ENCODE results near the gene NDFIP2. TPM values are rescaled to one million over a fixed set of nuclear protein-coding genes. Genes with fewer than 3 reads are reported as not detected.

NDFIP2 gene
- total RNA-seq, 1 experiment from 2014 or later: 81.6 TPM

DNA sequence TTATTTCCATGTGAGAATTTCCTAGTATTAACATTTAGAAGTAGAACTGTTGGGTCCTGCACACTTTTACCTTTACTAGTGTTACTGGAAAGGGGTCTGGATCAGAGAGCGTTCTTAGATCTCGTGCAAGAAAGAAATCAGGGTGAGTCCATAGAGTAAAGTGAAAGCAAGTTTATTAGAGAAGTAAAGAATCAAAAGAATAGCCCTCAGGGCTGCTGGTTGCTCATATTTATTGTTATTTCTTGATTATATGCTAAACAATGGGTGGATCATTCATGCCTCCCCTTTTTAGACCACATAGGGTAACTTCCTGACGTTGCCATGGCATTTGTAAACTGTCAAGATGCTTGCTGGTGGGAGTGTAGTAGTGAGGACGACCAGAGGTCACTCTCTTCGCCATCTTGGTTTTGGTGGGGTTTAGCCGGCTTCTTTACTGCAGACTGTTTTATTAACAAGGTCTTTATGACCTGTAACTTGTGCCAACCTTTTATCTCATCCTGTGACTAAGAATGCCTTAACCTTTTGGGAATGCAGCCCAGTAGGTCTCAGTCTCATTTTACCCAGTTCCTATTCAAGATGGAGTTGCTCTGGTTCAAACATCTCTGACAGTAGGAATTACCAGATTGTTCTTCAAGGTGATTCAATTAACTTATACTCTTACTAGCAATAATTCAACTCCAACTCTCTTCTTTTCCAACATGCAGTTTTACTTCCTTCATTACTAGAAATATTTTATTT lies 27.4 kb downstream of the NDFIP2 start:
- CTCF ChIA-PET: no interaction called here
- POLR2A ChIA-PET: no interaction called here
- H3K9me3 Mint-ChIP-seq (ENCODE audit: unreplicated experiment): no peaks in the 10 kb centered on the region
- H3K36me3 Mint-ChIP-seq (ENCODE audit: insufficient read depth, unreplicated experiment): peaks cover 14% of the 10 kb centered on the region
- peaks cover 18% of the 10 kb centered on the region for H3K4me1 Mint-ChIP-seq (ENCODE audit: insufficient read depth, unreplicated experiment)
- no TSS peak for BruUV-seq (replicated peaks)
- TF ChIP-seq, protein P1, sequence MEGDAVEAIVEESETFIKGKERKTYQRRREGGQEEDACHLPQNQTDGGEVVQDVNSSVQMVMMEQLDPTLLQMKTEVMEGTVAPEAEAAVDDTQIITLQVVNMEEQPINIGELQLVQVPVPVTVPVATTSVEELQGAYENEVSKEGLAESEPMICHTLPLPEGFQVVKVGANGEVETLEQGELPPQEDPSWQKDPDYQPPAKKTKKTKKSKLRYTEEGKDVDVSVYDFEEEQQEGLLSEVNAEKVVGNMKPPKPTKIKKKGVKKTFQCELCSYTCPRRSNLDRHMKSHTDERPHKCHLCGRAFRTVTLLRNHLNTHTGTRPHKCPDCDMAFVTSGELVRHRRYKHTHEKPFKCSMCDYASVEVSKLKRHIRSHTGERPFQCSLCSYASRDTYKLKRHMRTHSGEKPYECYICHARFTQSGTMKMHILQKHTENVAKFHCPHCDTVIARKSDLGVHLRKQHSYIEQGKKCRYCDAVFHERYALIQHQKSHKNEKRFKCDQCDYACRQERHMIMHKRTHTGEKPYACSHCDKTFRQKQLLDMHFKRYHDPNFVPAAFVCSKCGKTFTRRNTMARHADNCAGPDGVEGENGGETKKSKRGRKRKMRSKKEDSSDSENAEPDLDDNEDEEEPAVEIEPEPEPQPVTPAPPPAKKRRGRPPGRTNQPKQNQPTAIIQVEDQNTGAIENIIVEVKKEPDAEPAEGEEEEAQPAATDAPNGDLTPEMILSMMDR (IDR thresholded peaks at IDR 0.05; ENCODE audit: unreplicated experiment): no peak
- peak overlapping the region; percentile 18 for H3K27ac Mint-ChIP-seq (ENCODE audit: low read depth, unreplicated experiment)
- H3K4me3 Mint-ChIP-seq (ENCODE audit: unreplicated experiment): no peak overlapping the region
- H3K27me3 Mint-ChIP-seq (ENCODE audit: insufficient read depth, unreplicated experiment): no peaks in the 10 kb centered on the region
- intact Hi-C loops (cut with micrococcal nuclease): no loop called here
- no peak for DNase-seq (ENCODE audit: unreplicated experiment)

DNA sequence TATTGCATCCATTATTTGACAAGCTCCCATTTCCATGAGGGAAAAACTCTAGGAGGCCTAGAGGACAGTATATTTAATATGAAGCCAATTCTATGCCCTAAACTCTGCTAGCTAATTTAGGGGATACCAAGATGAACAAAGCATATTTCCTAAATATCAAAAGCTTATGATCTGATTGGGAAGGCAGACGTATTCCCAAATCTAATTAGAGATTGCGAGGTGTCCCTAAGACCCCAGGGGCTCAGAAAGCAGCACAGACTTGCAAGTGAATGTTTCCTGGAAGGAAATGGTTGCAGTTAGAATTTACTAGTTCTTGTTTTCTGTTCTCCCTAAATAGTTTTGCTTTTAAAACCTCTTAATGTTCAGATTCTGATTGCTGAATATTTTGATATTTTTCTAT lies 30.7 kb downstream of the NDFIP2 start:
- Mint-ChIP-seq H3K27ac (ENCODE audit: low read depth, unreplicated experiment) (no peak overlapping the region), H3K4me1 (ENCODE audit: insufficient read depth, unreplicated experiment) (peaks cover 13% of the 10 kb centered on the region), H3K27me3 (ENCODE audit: insufficient read depth, unreplicated experiment) (no peaks in the 10 kb centered on the region), H3K9me3 (ENCODE audit: unreplicated experiment) (no peaks in the 10 kb centered on the region), H3K36me3 (ENCODE audit: insufficient read depth, unreplicated experiment) (peaks cover 13% of the 10 kb centered on the region), H3K4me3 (ENCODE audit: unreplicated experiment) (no peak overlapping the region)
- ChIA-PET CTCF (interaction anchor here (0.6 to 1.0 kb wide), 4 partner anchors 29 to 949 kb away, joined by 3 to 5 read pairs (median 4); no protein-coding TSS in a partner anchor), POLR2A (interaction anchor here (0.7 to 1.5 kb wide), 6 partner anchors 10 to 30 kb away, joined by 3 to 9 read pairs (median 3); partner anchors contain the start of gene NDFIP2)
- BruUV-seq (replicated peaks): no TSS peak
- TF ChIP-seq, protein P1 (IDR thresholded peaks at IDR 0.05; ENCODE audit: unreplicated experiment): no peak
- intact Hi-C loops (cut with micrococcal nuclease): no loop called here
- DNase-seq (ENCODE audit: unreplicated experiment): no peak

DNA sequence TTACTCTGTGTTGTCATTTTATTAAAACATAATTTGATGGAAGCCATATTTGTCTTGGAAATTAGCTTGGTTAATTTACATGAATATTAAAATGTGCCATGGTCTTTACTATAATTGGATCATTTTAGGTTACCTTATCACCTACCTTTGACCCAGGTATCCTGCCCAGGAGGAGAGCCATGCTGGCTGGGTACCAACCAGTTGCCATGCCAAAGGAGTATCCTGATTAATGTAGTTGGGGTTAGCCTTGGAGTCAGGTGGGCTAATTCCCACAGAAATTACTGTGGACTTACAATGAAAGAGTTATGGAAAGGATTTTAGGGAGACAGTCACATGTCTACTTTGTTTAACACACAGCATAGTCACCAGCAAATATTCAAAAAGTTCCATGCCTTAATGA lies 32.0 kb downstream of the NDFIP2 start:
- ChIA-PET CTCF (interaction anchor here (0.5 to 1.2 kb wide), 3 partner anchors 15 to 1257 kb away, joined by 3 to 7 read pairs (median 4); no protein-coding TSS in a partner anchor), POLR2A (interaction anchor here (0.9 to 1.5 kb wide), 4 partner anchors 17 to 32 kb away, joined by 3 to 9 read pairs (median 3); partner anchors contain the start of gene NDFIP2)
- H3K4me1 Mint-ChIP-seq (ENCODE audit: insufficient read depth, unreplicated experiment): peaks cover 18% of the 10 kb centered on the region
- no peak overlapping the region for H3K4me3 Mint-ChIP-seq (ENCODE audit: unreplicated experiment)
- no peaks in the 10 kb centered on the region for H3K27me3 Mint-ChIP-seq (ENCODE audit: insufficient read depth, unreplicated experiment)
- DNase-seq (ENCODE audit: unreplicated experiment): no peak
- TF ChIP-seq, protein P1 (IDR thresholded peaks at IDR 0.05; ENCODE audit: unreplicated experiment): no peak
- no peak overlapping the region for H3K27ac Mint-ChIP-seq (ENCODE audit: low read depth, unreplicated experiment)
- BruUV-seq (replicated peaks): no TSS peak
- peaks cover 4% of the 10 kb centered on the region for H3K36me3 Mint-ChIP-seq (ENCODE audit: insufficient read depth, unreplicated experiment)
- intact Hi-C loops (cut with micrococcal nuclease): no loop called here
- no peaks in the 10 kb centered on the region for H3K9me3 Mint-ChIP-seq (ENCODE audit: unreplicated experiment)

DNA sequence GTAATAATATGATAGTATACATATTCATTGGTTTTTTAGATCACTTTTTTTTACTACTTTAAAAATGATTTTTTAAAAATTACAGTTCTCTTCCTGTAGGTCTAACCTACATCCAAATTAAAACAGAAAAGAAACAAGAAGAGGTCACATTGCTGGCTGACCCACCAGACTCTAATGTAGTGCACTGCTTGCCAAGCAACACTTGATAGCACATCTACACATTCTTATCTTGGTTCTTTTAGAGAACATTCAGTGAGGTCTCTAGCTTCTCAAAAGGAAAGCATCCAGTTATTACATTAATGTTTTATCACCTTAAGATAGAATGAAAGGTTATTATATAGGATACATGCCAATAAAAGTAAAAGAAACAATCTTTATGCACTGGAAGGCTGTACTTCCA lies 35.6 kb downstream of the NDFIP2 start:
- intact Hi-C loops (cut with micrococcal nuclease): no loop called here
- H3K36me3 Mint-ChIP-seq (ENCODE audit: insufficient read depth, unreplicated experiment): peaks cover 3% of the 10 kb centered on the region
- TF ChIP-seq, protein P1 (IDR thresholded peaks at IDR 0.05; ENCODE audit: unreplicated experiment): no peak
- H3K27ac Mint-ChIP-seq (ENCODE audit: low read depth, unreplicated experiment): no peak overlapping the region
- no TSS peak for BruUV-seq (replicated peaks)
- CTCF ChIA-PET: interaction anchor here (0.6 to 1.1 kb wide), 3 partner anchors 18 to 190 kb away, joined by 3 to 4 read pairs (median 4); no protein-coding TSS in a partner anchor
- H3K4me3 Mint-ChIP-seq (ENCODE audit: unreplicated experiment): no peak overlapping the region
- POLR2A ChIA-PET: interaction anchor here (0.5 to 3.2 kb wide), 5 partner anchors 31 to 133 kb away, joined by 3 to 11 read pairs (median 4); partner anchors contain the start of gene NDFIP2
- peaks cover 16% of the 10 kb centered on the region for H3K4me1 Mint-ChIP-seq (ENCODE audit: insufficient read depth, unreplicated experiment)
- H3K9me3 Mint-ChIP-seq (ENCODE audit: unreplicated experiment): no peaks in the 10 kb centered on the region
- DNase-seq (ENCODE audit: unreplicated experiment): no peak
- no peaks in the 10 kb centered on the region for H3K27me3 Mint-ChIP-seq (ENCODE audit: insufficient read depth, unreplicated experiment)
